ENCODE data around the gene DNAJC5.
"Not testable (repeated sequence)": the region's sequence is repeated elsewhere in the genome, so short reads cannot be mapped to it uniquely, and the experiment has no call there.

DNA sequence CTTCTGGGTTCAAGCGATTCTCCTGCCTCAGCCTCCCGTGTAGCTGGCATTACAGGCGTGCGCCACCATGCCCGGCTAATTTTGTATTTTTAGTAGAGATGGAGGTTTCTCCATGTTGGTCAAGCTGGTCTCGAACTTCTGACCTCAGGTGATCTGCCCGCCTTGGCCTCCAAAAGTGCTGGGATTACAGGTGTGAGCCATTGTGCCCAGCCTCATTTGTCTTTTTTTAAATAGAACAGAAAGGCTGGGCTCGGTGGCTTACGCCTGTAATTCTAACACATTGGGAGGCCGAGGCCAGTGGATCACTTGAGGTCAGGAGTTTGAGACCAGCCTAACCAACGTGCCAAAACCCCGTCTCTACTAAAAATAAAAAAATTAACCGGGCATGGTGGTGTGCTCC, 27.9 kb upstream of the DNAJC5 start:
- TF ChIP-seq, protein P1, sequence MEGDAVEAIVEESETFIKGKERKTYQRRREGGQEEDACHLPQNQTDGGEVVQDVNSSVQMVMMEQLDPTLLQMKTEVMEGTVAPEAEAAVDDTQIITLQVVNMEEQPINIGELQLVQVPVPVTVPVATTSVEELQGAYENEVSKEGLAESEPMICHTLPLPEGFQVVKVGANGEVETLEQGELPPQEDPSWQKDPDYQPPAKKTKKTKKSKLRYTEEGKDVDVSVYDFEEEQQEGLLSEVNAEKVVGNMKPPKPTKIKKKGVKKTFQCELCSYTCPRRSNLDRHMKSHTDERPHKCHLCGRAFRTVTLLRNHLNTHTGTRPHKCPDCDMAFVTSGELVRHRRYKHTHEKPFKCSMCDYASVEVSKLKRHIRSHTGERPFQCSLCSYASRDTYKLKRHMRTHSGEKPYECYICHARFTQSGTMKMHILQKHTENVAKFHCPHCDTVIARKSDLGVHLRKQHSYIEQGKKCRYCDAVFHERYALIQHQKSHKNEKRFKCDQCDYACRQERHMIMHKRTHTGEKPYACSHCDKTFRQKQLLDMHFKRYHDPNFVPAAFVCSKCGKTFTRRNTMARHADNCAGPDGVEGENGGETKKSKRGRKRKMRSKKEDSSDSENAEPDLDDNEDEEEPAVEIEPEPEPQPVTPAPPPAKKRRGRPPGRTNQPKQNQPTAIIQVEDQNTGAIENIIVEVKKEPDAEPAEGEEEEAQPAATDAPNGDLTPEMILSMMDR (IDR thresholded peaks at IDR 0.05): not testable (repeated sequence)
- TF ChIP-seq POLR2A (IDR thresholded peaks at IDR 0.05): not testable (repeated sequence)

All from thyroid gland (tissue), 4 donors.